GM12878 (cell line): ENCODE results near the gene AJUBA. TPM values are rescaled to one million over a fixed set of nuclear protein-coding genes. Genes with fewer than 3 reads are reported as not detected.

Source experiments
- ATAC-seq: fragments of 200-7000 bp; cut with Tn5 transposase; 3 replicates; pipeline ENCODE4 v1.9.1; 2020; ENCODE audit warnings: mild to moderate bottlenecking, moderate library complexity
- BruUV-seq: library from RNA; stranded (reverse); fragments of 400-500 nt; replicated peaks from 2 replicates; lab custom pipeline; 2021; lab: Mats Ljungman, UMichigan
- CTCF ChIA-PET: fragments of 300-600 bp; sonication (Branson Sonifier 250); formaldehyde crosslinking; extraction: SDS; loops from one replicate; lab custom pipeline; 2021; ENCODE audit warnings: inconsistent platforms; lab: Yijun Ruan, JAX
- POLR2A ChIA-PET: fragments of 350-600 bp; formaldehyde crosslinking; extraction: SDS; loops from one replicate; lab custom pipeline; 2021; ENCODE audit warnings: inconsistent platforms; lab: Charles Lee
- RAD21 ChIA-PET: fragments of 300-600 bp; sonication (Branson Sonifier 250); formaldehyde crosslinking; loops from one replicate; lab custom pipeline; 2023; ENCODE audit warnings: antibody characterized with exemption; ENCODE audit not compliant: unreplicated experiment; lab: Charles Lee
- SMC1A ChIA-PET: fragments of 300-600 bp; sonication (Branson Sonifier 250); formaldehyde crosslinking; loops from one replicate; lab custom pipeline; 2023; ENCODE audit not compliant: unreplicated experiment, uncharacterized antibody; lab: Charles Lee
- DNase-seq: peaks from one replicate; pipeline ENCODE4 v3.0.0-alpha.2; 2011; ENCODE audit warnings: low read depth, low spot score
- FAIRE-seq: peaks from 3 replicates; lab custom pipeline; 2011; peaks lifted over from hg19 to GRCh38; lab: Jason Lieb, UNC
- H2AFZ ChIP-seq: 2 replicates; pipeline ENCODE4 v1.6.0; 2011; ENCODE audit warnings: low read depth, low read length, control low read depth; ENCODE audit not compliant: control insufficient read depth
- H3K27ac ChIP-seq: 2 replicates; pipeline ENCODE4 v1.5.1; 2011; ENCODE audit warnings: control low read depth; ENCODE audit not compliant: control insufficient read depth, insufficient read depth
- H3K27me3 ChIP-seq, 2 experiments: replicated peaks in 1 of 2; 2 replicates each; pipeline versions ENCODE4 v1.6.0 to v1.6.1; 2011; ENCODE audit warnings: low read length in 1 of 2; ENCODE audit not compliant: control insufficient read depth in 2 of 2, insufficient read depth in 2 of 2
- H3K36me3 ChIP-seq, 2 experiments: 2 replicates each; pipeline ENCODE4 v1.5.1; 2011; ENCODE audit warnings: low read length in 1 of 2; ENCODE audit not compliant: control insufficient read depth in 2 of 2, insufficient read depth in 2 of 2
- H3K4me1 ChIP-seq: 2 replicates; pipeline ENCODE4 v1.6.1; 2011; ENCODE audit warnings: mild to moderate bottlenecking, low read length, moderate library complexity, mixed read lengths; ENCODE audit not compliant: control insufficient read depth, insufficient read depth
- H3K4me2 ChIP-seq: 2 replicates; pipeline ENCODE4 v1.6.0; 2011; ENCODE audit warnings: control low read depth; ENCODE audit not compliant: control insufficient read depth, insufficient read depth
- H3K4me3 ChIP-seq: fragments of 200-600 bp; sonication (generic); 2 replicates; pipeline ENCODE4 v1.5.1; 2016
- H3K79me2 ChIP-seq: 2 replicates; pipeline ENCODE4 v1.6.0; 2011; ENCODE audit warnings: low read length; ENCODE audit not compliant: control insufficient read depth, insufficient read depth
- H3K9ac ChIP-seq: 2 replicates; pipeline ENCODE4 v1.8.0; 2011; ENCODE audit warnings: low read length, control low read depth, mixed read lengths; ENCODE audit not compliant: control insufficient read depth, insufficient read depth
- H3K9me3 ChIP-seq: replicated peaks from 3 replicates; pipeline ENCODE4 v1.5.1; 2011; ENCODE audit warnings: mild to moderate bottlenecking, low read length; ENCODE audit not compliant: control insufficient read depth, insufficient read depth
- H4K20me1 ChIP-seq: 2 replicates; pipeline ENCODE4 v1.6.0; 2011; ENCODE audit not compliant: control insufficient read depth, insufficient read depth
- ATF3 ChIP-seq: IDR thresholded peaks from 2 replicates; pipeline ENCODE4 v1.6.1; 2011; ENCODE audit warnings: low read depth, mild to moderate bottlenecking, low read length, moderate library complexity, borderline replicate concordance; ENCODE audit errors: extremely low read depth
- CBX5 ChIP-seq: sonication (generic); IDR thresholded peaks from 2 replicates; pipeline ENCODE4 v1.6.1; 2016; ENCODE audit warnings: low read depth, moderate library complexity, mild to moderate bottlenecking, inconsistent platforms
- CEBPB ChIP-seq, 2 experiments: fragments of 150-350 bp in 1 of 2; IDR thresholded peaks; 2 replicates each; pipeline ENCODE4 v1.6.1; 2012 to 2014; ENCODE audit warnings: low read depth in 2 of 2, low read length in 2 of 2, borderline replicate concordance in 1 of 2, inconsistent platforms in 1 of 2
- CHD4 ChIP-seq: fragments of 200-600 bp; sonication (generic); IDR thresholded peaks from 2 replicates; pipeline ENCODE4 v1.6.1; 2016; ENCODE audit warnings: mild to moderate bottlenecking
- HCFC1 ChIP-seq: fragments of 150-350 bp; IDR thresholded peaks from 2 replicates; pipeline ENCODE4 v1.6.1; 2014; ENCODE audit warnings: low read length
- HDGF ChIP-seq: fragments of 450-650 bp; IDR thresholded peaks from 2 replicates; pipeline ENCODE4 v1.6.1; 2016; ENCODE audit warnings: antibody characterized with exemption
- JUND ChIP-seq: IDR thresholded peaks from 2 replicates; pipeline ENCODE4 v1.6.1; 2012; ENCODE audit warnings: low read depth, mild to moderate bottlenecking, low read length, improper control_type of control experiment, moderate library complexity
- MAX ChIP-seq: IDR thresholded peaks from 2 replicates; pipeline ENCODE4 v1.6.1; 2012; ENCODE audit warnings: low read depth, low read length, improper control_type of control experiment
- MTA3 ChIP-seq: IDR thresholded peaks from 2 replicates; pipeline ENCODE4 v1.6.1; 2012; ENCODE audit warnings: low read length, inconsistent platforms, borderline replicate concordance
- MXI1 ChIP-seq: fragments of 150-350 bp; IDR thresholded peaks from 2 replicates; pipeline ENCODE4 v1.6.1; 2011; ENCODE audit warnings: low read depth, mild to moderate bottlenecking, inconsistent platforms, low read length, improper control_type of control experiment
- RUNX3 ChIP-seq: IDR thresholded peaks from 2 replicates; pipeline ENCODE4 v1.6.1; 2012; ENCODE audit warnings: low read length, inconsistent platforms
- SMARCA5 ChIP-seq: fragments of 450-650 bp; IDR thresholded peaks from 2 replicates; pipeline ENCODE4 v1.6.1; 2017; ENCODE audit warnings: mild to moderate bottlenecking
- STAT3 ChIP-seq: IDR thresholded peaks from 2 replicates; pipeline ENCODE4 v1.6.1; 2011; ENCODE audit warnings: low read depth, low read length, improper control_type of control experiment
- USF2 ChIP-seq: IDR thresholded peaks from 2 replicates; pipeline ENCODE4 v1.6.1; 2011; ENCODE audit warnings: low read depth, low read length, improper control_type of control experiment, borderline replicate concordance
- ZNF217 ChIP-seq: fragments of 450-650 bp; IDR thresholded peaks from 2 replicates; pipeline ENCODE4 v1.6.1; 2017; ENCODE audit warnings: antibody characterized with exemption, mild to moderate bottlenecking
- ZNF274 ChIP-seq: IDR thresholded peaks from one replicate; pipeline ENCODE4 v1.8.0; 2011; ENCODE audit not compliant: insufficient read length, insufficient read depth
- ZSCAN29 ChIP-seq: fragments of 450-650 bp; IDR thresholded peaks from 2 replicates; pipeline ENCODE4 v1.6.1; 2017; ENCODE audit warnings: mild to moderate bottlenecking, moderate library complexity
- WGBS: methylation state at CpG from one replicate; pipeline ENCODE4 v1.1.6; 2016; ENCODE audit warnings: low lambda C conversion rate; ENCODE audit not compliant: insufficient replicate concordance, insufficient coverage; ENCODE audit errors: missing lambda C conversion rate; 5-methylcytosine and 5-hydroxymethylcytosine counted together
- in situ Hi-C: fragments of 300-500 bp; cut with MboI; formaldehyde crosslinking; loops from 9 replicates; pipeline ENCODE4 v1.14.3; 2018; ENCODE audit warnings: mixed read lengths
- intact Hi-C: fragments of 100-400 bp; cut with micrococcal nuclease; formaldehyde crosslinking; loops from one replicate; pipeline ENCODE4 v1.14.2; 2022; ENCODE audit not compliant: unreplicated experiment
- polyA plus RNA-seq, 11 experiments: library from polyadenylated mRNA; depleted of rRNA in 4 of 11; unstranded in 6 of 11; stranded (reverse) in 5 of 11; fragments of >200 nt; fragmentation: Nextera tagmentation in 4 of 11; fragmentation: Illumina TruSeq in 1 of 11; extraction: Ambion mirVana in 4 of 11; extraction: Trizol in 1 of 11; gene quantifications; 1 replicate in 1 of 11; 2 replicates in 10 of 11; pipeline versions ENCODE4 v1.2.1 to v1.2.3, GENCODE V29; 2011 to 2016; ENCODE audit warnings: inconsistent platforms in 2 of 11, missing spikeins in 2 of 11, low read depth in 1 of 11
- total RNA-seq, 4 experiments: library from RNA; depleted of rRNA in 3 of 4; stranded (reverse); fragments of >200 nt in 3 of 4; fragmentation: Illumina TruSeq in 1 of 4; extraction: Trizol in 1 of 4; gene quantifications; 2 replicates each; pipeline versions ENCODE4 v1.2.1 to v1.2.3, GENCODE V29; 2013 to 2021

AJUBA gene
- total and polyA plus RNA-seq, 10 of the 15 experiments (the other 5 are each of a cell fraction or from before 2014, with no cell fraction given), result 0.03 to 18.1 (median 0.36) TPM; not detected in 1

- intact Hi-C loops, result no loop called here
- WGBS, result 33% methylated on average over 5 of the region's 5 CpGs
- Histone ChIP-seq H3K79me2 (peaks cover 9% of the 10 kb centered on the region), H3K9ac (peak overlapping the region; percentile 82), H3K27me3 (no peaks in the 10 kb centered on the region), H3K4me1 (peaks cover 21% of the 10 kb centered on the region), H3K9me3 (no peaks in the 10 kb centered on the region), H2AFZ (peak overlapping the region; percentile 77), H3K4me2 (peak overlapping the region; percentile 89)
- RAD21 ChIA-PET, result interaction anchor here (0.6 to 3.0 kb wide), 14 partner anchors 11 to 88 kb away, joined by 3 to 37 read pairs (median 8); partner anchors contain the start of genes ACIN1, C14orf119, CDH24 and PSMB5
- FAIRE-seq, result no peak
- no TSS peak for BruUV-seq
- CTCF ChIA-PET, result interaction anchor here (0.6 to 4.1 kb wide), 21 partner anchors 8 to 1302 kb away, joined by 3 to 108 read pairs (median 6); partner anchors contain the start of genes CDH24, HAUS4, PRMT5 and PSMB5
- POLR2A ChIA-PET, result interaction anchor here (0.6 to 3.0 kb wide), 18 partner anchors 10 to 315 kb away, joined by 3 to 29 read pairs (median 6); partner anchors contain the start of genes ACIN1, C14orf119, PABPN1 and PRMT5
- SMC1A ChIA-PET, result interaction anchor here (0.6 to 3.8 kb wide), 20 partner anchors 9 to 133 kb away, joined by 3 to 67 read pairs (median 5); partner anchors contain the start of genes AJUBA and PSMB5
- TF ChIP-seq MTA3, result no peak
- no peak for TF ChIP-seq HDGF
- TF ChIP-seq CBX5, result no peak
- TF ChIP-seq MAX, result no peak
- no peak for TF ChIP-seq USF2
- TF ChIP-seq HCFC1, result no peak
- TF ChIP-seq ZSCAN29, result no peak
- no peak for TF ChIP-seq CEBPB (IDR thresholded peaks at IDR 0.05; ENCODE audit: borderline replicate concordance in 1 of 2, low read depth in 2 of 2, low read length in 2 of 2)
- TF ChIP-seq ZNF217, result no peak
- no peak for TF ChIP-seq STAT3
- TF ChIP-seq ZNF274, result no peak
- TF ChIP-seq ATF3, result no peak
- no peak for TF ChIP-seq SMARCA5
- no peak for TF ChIP-seq RUNX3
- TF ChIP-seq JUND, result no peak
- no peak for TF ChIP-seq CHD4
- TF ChIP-seq MXI1, result no peak
- TF ChIP-seq, all 136 proteins: peak for 0
- H3K4me3 ChIP-seq, result peak overlapping the region; percentile 71
- ATAC-seq (no peak), DNase-seq (no peak)
- H4K20me1 ChIP-seq, result no peaks in the 10 kb centered on the region
- no peaks in the 10 kb centered on the region for H3K36me3 ChIP-seq
- H3K27ac ChIP-seq, result peak overlapping the region; percentile 91
- in situ Hi-C loops, result no loop called here
Measured at GRCh38 chr14:23006188-23006534, 23.8 kb upstream of the AJUBA start.
